Amniotic stem cell (primary cell): Measurements from ENCODE around the gene TNIK.
A peak's percentile ranks its signal among the peaks of the same experiment; 100 is the strongest.
"Not testable (repeated sequence)": the region's sequence is repeated elsewhere in the genome, so short reads cannot be mapped to it uniquely, and the experiment has no call there.

Experiments used
- DNase-seq: peaks from one replicate; lab custom pipeline; 2025; lab: John Stamatoyannopoulos, UW

TNIK gene

DNA sequence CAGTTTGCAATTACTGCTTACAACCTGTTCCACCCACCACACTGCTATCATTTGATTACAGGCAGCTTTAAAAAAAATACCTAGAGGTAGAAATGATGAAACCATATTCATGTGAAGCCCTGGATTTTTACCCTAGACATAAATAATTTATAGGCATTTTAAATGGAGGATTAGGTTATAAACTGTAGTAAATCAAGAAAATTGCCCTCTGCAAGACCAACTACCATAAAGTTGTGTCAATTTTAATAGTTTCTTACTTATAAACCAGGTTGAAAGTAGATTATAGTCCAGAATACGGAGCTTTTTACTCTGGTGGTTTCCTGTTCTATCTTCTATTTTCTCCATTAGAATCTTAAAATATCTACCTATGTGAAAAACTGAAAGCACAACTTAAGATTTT is 13.9 kb downstream of the TNIK start:
- DNase-seq = no peak

DNA sequence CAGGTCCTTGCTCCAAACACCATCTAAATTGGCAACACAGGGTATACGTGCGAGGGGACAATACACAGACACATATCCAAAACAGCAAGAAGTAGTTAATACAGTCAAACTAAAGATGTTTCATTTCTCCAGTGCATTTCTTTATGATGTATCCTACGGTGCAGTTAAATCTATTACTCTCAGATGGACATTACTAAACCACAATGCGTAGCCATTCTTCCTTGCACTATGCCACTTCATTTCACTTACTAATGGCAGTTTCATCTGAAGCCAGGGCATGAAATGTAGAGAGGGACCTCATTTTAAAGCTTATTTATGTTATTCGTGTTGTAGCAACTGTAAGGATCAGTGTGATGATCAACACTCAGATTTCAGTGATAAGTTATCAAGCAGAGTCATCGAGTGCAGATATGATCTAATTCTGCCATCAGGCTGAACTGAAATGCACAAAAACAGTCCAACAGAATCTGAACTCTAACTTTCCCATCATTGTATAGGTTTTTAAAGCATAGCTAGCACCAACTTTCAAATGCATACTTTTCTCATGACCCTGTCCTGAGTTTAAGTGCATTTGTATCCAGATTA is 14.5 kb downstream of the TNIK start:
- DNase-seq = no peak

DNA sequence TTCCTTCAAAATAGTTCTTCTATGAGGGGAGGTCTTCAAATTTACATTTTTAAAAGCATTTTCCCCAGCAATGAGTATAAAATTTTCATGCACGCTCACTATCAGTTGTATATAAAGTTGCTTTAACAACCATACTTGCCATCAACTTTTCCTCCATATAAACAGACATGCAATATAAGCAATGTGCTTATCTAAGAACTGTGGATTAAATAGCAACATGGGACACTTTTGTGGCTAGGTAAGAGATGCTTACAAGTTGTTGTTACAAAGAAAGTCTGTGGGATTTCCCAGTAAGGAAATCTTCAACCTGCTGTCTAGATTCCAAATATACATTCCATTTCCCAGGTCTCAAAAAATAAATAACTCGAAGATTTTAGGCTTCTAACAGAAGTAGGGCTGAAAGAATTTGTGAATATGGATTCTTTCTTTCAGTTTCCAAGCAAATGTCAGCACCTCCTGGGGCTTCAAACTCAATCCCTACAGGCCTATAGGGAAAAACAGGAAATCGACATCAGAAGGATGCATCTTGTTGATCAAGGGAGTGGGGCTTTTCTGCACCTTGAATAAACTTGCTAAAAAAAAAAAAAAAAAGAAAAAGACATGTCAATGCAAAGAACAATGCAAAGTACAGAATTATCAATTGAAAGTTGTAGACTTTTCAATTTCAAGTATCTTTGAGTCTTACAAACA is 16.1 kb downstream of the TNIK start:
- no peak for DNase-seq

DNA sequence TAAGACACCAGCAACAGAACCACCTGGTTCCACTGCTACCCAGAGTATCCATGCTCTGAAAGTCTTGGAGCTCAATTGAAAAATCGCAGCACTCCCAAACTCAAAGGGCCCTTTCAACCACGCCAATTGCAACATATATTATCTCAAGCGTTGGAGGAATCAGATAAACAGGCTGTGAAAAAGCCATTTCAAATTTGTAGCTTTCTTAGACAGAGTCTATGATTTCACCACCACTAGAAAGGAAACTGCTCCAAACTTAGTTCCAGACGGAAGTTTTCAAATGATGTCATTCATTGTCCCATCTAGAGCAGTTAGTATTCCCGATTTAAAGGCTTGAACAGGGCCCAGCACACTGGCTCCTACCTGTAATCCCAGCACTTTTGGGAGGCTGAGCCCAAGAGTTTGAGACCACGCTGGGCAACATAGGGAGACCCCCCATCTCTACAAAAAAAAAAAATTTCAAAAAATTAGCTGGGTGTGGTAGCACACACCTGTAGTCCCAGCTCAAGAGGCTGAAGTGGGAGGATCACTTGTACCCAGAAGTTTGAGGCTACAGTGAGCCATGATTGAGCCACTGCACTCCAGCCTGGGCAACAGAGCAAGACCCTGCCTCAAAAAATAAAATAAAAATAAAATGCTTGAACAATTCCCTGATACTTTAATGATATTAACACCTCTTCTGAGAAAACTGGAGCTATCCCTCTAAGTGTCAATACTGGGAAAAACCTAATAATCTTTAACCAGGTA is 16.8 kb downstream of the TNIK start:
- no peak for DNase-seq

DNA sequence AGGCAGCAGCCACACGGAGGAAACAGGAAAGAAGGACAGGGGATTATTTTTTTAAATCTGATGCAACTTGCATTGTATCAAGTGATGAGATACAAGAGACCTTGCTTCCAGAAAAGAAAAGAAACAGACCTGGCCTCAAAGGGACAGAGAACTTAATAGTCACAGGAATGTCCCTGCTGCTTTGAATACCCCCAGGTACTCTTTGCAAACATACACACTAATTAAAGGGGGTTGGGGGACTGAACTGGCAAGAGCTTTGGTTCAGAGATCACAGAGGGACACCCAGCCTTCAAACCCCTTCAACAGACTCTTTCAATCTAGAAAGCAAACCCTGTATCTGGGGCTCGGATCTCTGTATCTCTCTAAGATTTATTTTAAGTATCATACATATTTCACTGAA is 18.0 kb downstream of the TNIK start:
- no peak for DNase-seq

DNA sequence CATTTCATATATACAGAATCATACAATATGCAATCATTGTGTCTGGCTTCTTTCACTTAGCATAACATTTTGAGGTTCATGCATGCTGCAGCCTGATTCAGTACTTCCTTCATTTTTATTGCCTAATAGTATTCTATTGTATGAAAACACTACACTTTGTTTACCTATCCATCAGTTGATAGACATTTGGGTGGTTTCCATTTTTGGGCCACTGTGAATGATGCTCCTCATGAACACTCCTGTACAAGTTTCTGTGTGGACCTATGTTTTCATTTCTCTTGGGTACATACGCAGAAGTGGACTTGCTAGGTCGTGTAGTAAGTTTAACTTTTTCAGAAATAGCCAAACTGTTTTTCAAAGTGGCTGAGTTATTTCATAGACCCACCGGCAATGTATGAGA is 18.8 kb downstream of the TNIK start:
- no peak for DNase-seq

DNA sequence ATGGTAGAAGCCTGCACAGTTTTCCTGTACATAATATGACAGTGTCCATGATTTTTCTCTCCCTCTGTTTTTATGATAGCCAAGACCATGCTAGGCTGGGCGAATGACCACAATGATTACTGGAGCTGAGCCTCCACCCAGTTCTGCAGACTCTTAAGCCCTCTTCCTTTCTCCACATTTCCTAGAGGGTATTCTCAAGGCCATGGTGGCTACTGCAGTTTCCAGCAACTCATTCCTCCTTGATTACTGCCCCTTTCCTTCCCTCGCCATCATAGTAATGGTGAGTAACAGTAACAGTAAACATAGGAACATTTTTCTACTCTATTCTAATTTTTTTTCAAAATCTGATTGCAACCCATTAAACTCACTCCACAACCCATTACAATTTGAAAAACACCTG is 20.2 kb downstream of the TNIK start:
- no peak for DNase-seq

DNA sequence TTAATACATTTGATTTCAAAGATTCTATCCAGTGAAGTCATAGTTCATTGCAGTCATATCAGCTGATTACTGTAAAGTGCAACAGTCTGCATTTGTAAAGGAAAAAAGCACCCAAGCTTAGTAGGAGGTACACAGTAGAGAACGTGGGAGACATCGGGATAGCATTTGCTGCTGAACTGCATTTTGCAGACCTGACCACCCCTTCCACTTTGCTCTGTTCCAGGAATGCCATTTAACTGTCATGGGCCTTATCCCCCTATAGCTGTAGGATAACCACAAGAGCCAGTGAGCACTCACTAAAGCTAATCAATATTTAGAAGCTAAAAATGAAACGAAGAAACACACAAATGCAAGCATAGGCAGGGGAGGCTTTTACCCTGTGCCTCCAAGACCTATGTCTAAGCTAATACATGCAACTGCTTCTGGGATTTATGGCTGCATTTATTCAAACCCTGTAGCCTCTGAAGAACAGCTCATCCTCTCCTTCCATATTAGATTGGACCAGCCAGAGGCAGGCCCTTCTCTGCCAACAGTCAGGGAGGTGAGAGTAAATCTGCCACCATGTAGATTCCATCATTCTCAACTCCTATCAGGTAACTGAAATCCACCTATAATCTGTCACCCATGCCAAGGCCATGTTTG is 23.0 kb downstream of the TNIK start:
- no peak for DNase-seq

DNA sequence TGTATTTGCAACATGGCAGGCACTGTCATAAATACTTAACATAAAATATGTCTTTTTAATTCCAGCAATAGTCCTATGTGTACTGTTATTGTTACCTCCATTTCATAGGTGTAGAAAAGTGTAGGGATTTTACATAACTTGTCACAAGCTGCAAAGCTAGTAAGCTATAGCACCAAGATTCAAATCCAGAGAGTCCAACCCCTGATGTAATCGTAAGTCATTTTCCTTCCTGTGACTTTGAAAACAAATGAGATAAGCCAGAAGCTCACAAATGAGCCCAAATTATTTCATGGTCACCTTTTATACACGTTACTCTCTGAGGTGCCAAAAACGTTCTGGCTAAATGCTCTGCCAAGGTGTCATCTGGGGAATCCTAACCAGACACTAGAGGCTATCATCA is 23.8 kb downstream of the TNIK start:
- DNase-seq = no peak

DNA sequence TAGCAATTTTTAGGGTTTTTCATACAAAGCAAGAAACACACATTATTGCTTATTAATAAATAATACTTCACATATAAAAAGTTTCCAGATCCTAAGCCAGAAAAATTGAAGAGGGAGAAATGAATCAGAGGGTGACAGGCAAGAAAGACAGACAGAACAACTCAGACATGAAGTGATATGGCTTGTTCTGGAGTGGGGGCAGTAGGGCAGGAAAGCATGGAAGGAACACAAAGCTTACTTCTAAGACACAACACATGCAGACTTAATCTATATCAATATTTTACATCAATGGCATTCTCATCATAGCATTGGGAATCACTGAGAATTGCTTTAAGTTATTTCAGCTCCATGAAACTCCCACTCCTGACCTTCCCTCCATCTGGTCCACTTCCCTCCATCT is 24.4 kb downstream of the TNIK start:
- no peak for DNase-seq

DNA sequence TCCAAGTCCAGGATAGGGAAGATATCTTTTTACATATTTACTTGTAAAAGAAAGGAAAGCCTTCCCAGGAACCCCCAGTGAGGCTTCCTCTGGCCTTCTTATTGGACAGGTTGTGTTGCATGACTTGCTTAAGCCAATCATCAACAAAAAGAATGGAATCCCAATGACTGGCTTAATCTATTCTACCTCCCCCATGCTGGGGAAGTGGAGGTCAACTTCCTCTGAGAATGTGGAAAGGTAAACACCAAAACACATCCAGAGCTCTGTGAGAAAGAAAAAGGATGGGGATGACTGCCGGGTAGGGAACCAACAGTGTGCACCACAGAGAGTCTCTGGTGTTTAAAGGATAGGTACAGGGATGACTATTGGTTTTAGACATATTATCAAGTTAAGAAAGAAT is 25.1 kb downstream of the TNIK start:
- no peak for DNase-seq

DNA sequence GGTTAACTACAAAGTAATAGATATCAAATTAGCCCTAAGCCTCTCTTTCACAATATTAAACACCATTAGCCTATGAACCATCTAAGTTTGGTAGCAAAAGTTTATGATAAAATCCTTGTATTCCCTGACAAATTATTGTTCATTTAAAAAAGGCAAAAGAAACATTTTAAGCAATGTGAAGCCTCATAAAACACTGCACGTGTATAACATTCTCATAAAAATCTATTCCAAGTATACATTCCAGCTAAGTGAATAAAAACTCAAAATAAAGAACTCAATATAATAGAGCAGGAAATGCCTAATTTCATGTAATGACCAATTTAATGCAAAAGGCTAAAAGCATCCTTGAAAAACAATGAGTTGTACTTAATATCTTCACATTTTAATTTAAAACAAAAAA is 27.7 kb downstream of the TNIK start:
- DNase-seq = no peak

DNA sequence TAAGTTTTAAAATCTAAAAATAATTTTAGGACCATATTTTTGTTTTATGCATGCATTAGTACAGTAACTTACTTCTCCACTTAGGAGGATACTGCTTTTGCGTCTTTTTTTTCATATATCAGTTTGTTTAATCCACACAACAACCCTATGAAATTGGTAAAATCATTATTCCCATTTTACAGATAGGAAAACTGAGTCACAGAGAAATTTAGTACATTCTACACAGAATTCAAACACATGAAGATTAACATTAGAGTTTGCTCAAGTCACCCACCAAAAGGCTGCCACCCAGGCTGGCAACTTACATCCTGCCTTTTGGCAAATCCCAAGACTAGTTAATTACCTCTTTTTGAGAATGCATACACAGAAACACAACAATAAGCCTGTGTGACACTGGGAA is 28.7 kb downstream of the TNIK start:
- no peak for DNase-seq

DNA sequence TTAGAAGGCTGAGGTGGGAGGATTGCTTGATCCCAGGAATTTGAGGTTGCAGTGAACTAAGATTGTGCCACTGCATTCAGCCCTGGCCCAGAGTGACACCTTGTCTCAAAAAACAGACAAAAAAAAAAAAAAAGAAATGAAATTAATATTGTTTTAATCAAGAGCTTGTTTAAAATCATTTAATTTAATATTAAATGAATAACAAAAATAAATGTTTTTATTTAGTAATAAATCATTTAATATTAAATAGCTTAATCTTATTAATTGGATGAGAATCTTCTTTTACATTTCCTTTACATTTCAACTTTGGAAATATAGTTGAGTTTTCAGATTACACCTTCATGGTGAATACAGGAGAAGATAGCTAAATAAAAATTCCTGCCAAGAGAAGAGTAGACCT is 29.7 kb downstream of the TNIK start:
- no peak for DNase-seq

DNA sequence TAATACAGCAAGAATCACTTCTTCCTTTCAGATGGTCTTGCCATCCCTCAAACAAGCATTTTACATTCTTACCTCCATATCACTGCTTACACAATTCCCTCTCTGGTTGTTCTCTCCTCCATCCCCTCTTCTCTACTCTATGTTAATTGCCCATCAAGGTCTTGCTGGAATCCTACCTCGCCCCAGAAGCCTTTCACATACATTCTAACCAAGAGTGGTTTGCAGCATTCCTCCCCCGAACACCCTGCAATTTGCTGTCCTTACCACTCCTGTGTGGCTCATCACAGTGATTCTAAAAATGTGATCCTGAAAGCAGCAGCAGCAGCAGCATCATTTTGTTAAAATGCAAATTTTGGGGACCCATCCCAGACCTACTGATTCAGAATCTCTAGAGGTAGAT is 30.6 kb downstream of the TNIK start:
- DNase-seq = no peak

DNA sequence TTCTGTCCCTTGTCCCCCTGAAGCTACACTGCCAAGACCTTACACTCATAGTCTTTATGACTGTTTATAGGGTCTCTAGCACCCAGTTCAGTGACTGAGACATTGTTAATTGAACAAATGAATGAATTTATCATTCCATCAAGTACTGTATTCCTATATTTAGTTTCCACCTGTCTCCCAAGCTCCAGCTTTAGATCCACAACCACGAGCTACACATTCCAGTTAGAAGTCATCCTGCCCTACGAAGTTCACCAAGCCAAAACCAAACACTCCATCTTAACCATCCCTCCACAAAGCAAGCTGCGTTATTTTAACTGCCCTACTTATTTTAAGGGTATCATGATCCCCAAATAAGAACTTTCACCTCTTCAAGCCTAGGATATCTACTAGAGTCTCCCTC is 31.3 kb downstream of the TNIK start:
- no peak for DNase-seq

DNA sequence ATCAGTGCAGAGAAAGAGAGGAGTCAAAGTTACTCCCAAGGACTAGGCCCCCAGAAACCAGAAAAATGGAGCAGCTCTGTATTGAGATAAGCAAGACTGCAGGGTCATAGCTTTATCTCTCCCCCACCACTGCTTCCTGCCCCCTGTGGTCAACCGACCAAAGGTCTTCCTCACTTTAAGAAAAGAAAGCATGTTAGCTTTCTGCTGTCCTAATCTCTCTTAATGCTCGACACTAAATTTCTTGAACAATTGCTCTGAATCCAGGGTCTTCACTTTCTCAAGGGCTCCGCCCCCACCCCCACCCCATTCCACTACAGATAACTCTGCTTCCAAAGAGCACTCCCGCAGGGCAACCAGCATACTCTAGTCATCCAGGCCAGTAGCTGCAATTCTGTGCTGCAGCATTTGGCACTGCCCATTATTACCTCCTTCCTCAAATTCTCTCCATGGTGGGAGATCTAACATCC is 31.9 kb downstream of the TNIK start:
- no peak for DNase-seq

DNA sequence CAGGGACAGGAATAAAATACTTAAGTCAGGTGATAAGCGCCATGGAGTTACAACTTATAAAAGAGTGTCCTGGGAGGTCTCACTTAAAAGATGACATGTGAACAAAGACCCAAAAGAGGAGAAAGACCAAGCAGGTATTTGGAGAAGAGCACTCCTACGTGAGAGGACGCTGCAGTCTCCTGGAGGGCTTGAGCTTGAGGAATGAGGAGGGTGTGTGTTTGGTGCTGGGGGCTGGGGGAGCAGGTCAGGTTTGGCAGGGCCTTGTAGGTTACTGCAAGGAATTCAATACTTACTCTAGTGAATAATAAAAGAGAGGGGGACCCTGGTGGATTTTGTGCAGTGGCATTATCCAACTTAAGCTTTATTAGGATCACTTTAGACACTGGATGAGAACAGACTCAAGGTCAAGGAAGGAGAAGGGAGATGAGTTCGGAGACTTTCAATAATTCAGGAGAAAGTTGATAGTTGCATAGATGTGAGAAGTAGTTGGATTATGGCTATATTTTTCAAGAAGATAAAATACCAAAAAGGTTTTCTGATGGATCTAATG is 32.4 kb downstream of the TNIK start:
- DNase-seq = no peak

DNA sequence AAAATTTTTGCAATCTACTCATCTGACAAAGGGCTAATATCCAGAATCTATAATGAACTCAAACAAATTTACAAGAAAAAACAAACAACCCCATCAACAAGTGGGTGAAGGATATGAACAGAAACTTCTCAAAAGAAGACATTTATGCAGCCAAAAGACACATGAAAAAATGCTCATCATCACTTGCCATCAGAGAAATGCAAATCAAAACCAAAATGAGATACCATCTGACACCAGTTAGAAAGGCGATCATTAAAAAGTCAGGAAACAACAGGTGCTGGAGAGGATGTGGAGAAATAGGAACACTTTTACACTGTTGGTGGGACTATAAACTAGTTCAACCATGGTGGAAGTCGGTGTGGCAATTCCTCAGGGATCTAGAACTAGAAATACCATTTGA is 36.1 kb downstream of the TNIK start:
- not testable (repeated sequence) for DNase-seq

DNA sequence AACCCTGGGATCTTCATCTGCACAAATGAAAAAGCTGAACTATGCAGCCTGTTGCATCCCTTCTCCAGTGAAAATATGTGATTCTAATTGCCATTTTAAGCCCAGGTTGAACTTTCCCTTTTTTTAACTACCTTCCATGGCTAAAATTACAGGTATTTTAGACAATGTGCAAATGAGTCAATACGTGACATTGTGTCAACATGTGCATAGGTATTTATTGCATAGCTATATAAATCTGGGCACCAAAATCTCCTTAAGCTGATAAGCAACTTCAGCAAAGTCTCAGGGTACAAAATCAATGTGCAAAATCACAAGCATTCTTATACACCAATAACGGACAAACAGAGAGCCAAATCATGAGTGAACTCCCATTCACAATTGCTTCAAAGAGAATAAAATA is 37.4 kb downstream of the TNIK start:
- not testable (repeated sequence) for DNase-seq

DNA sequence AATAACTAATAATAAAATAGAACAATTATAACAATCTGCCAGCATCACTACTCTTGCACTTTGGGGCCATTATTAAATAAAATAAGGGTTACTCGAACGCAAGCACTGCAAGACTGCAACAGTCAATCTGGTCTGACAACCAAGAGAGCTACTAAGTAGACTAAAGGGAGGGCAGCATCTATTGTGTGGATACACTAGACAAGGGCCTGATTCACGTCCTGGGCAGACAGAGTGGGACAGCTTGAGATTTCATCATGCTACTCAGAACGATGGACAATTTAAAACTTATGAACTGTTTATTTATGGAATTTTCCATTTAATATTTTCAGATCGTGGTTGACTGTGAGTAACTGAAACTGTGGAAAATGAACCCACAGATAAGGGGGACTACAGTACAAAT is 39.5 kb downstream of the TNIK start:
- DNase-seq = no peak

DNA sequence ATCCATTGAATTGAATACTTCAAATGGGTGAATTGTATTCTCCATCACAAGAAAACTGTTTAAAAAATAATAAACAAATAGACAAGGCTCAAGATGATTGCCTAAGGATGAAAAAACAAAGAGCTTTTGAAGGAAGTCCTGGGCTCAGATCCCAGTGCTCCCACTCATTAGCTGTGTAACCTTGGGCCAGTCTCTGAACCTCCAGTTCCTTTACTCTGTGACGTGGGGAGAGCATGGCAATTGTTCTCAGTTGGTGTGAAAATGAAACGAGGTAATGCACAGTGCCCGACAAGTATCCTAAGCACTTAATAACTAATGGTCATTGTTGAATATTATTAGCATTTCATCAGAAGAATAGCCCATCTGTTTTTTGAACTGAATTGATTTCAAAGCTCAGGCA is 40.7 kb downstream of the TNIK start:
- no peak for DNase-seq

DNA sequence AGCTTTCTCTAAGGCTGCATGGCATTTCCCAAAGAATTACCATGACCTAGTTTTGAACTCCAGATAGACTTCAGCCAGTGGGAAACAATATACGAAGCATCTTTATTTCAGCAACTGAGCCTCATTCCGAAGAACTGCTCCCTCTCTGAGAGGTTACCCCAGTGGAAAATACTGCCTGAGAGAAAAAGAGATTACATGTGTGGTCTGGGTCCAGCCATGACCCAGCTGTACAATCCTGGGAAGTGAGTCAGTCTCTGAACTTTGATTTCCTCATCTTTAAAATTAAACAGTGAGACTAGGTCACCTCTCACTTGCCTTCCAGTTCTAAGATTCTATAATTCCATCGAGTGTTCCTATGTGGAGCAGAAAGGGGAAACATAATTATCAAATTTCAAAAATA is 42.4 kb downstream of the TNIK start:
- DNase-seq = peak; percentile 22
